Stimulated activated CD8-positive, alpha-beta memory T cell treated with anti-CD3 and anti-CD28 coated beads, Interleukin-7, amount 100 ng/mL, for 24 hours (primary cell): ENCODE measurements around the gene PDE6D.

Source experiments
- DNase-seq: peaks from one replicate; pipeline ENCODE4 v3.0.0-alpha.2; 2020; ENCODE audit warnings: low read depth

The PDE6D gene

DNA sequence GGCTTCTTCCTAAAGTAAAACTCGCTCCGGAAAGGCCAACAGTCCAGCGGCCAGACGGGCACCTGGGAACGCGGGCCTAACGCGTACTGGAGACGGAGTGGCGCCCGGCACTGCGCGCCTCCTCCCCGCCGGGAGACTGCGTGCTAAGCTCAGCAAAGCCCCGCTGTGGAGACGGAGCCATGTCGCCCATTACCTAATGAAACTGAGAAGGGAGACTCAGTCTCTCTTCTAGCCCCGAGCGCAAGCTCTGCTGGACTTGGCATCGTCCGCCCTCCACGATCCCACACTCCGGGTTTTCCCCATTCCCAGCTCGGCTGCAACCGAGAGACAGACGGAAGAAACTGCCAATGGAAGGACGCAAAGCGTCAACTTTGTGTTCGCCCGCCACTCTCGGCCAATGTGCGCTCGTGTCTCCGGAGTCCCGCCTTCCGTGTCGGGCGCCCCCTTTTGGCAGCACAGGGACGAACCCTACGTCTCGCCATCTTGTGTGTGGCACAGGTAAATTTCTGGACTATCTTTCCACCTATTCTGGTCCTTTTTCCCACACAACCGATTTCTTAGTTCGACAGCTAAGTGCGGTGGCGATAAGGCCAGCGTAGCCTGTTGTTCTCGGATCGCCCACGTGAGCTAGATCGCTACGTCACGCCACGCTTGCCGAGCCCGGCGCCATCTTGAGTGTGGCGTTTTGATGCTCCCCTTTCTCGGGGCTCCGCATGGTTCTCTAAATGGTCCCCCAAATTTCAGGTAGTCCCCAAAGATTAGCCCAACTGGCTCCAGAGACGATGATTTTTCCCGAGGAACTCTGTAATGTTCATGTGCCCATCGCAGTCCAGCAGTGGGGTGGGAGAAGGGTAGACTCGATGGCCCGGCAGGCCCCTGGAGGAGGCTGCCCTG lies 74.1 kb downstream of the PDE6D start:
- DNase-seq: peak; percentile 93

GRCh38 chr2:231704017-231704416 lies 77.1 kb downstream of the PDE6D start:
- no peak for DNase-seq

- no peak for DNase-seq
These were observed 79.4 kb downstream of the PDE6D start for GRCh38 chr2:231701456-231702373.

GRCh38 chr2:231699006-231699405 lies 82.1 kb downstream of the PDE6D start:
- DNase-seq: no peak

GRCh38 chr2:231696004-231696367 lies 85.1 kb downstream of the PDE6D start:
- DNase-seq: no peak

- DNase-seq: no peak
These were observed 87.1 kb downstream of the PDE6D start for GRCh38 chr2:231693956-231694355.

DNA sequence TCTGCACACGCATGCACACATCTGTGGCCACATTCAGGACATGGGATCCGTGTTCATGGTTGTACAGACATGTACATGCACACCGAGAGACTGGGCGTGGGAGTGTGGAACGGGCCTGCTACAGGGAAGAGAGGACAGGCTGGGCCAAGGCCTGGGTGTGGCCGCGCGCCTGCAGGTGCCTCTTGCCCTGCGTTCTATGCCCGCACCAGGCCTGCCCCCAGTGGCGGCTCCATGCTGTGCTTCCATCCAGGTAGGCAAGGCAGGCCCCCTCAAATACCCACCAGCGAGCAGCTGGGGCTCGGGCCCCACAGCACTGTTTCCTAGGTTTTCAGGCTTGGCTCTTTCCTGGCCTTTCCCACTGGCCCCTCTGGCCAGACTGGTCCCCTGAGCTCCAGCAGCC lies 88.2 kb downstream of the PDE6D start:
- DNase-seq: no peak

GRCh38 chr2:231691251-231691772 lies 89.8 kb downstream of the PDE6D start:
- no peak for DNase-seq

DNA sequence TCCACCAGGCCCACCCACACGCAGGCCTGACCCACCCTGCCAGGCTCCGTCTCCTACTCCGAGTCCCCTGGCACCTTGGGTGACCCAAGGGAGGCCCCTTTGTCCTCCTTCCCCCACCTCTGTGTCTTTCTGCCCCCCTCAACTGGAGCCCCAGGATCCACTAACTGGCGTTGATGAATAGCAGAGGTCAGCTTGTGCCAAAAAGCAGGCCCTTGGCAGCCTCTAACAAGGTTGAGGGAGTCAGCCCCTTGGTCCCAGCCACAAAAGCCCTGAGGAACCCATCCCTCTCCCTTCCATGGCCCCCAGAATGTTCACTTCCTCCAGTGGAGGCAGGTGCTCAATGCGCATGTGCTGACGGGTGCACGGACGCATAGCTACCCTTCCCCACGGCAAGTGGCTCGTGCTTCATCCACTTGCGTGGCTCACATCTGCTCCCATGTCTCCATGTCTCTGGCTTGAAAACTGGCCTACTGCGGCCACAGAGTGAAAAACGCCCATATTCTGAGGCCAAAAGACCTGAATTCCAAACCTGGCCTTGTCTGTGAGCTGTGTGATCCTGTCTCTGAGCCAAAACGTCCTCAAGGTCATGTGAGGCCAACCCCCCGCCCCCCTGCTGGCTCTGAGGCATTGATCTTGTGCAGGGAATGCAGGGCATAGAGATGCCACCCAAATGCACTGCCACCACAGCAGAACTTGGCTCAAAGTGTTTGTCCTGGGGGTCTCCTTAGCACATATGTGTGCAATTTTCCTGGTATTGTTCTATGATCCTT lies 91.8 kb downstream of the PDE6D start:
- no peak for DNase-seq

GRCh38 chr2:231688719-231689118 lies 92.4 kb downstream of the PDE6D start:
- DNase-seq: no peak

- DNase-seq: no peak
These were observed 93.1 kb downstream of the PDE6D start for GRCh38 chr2:231687961-231688360.

DNA sequence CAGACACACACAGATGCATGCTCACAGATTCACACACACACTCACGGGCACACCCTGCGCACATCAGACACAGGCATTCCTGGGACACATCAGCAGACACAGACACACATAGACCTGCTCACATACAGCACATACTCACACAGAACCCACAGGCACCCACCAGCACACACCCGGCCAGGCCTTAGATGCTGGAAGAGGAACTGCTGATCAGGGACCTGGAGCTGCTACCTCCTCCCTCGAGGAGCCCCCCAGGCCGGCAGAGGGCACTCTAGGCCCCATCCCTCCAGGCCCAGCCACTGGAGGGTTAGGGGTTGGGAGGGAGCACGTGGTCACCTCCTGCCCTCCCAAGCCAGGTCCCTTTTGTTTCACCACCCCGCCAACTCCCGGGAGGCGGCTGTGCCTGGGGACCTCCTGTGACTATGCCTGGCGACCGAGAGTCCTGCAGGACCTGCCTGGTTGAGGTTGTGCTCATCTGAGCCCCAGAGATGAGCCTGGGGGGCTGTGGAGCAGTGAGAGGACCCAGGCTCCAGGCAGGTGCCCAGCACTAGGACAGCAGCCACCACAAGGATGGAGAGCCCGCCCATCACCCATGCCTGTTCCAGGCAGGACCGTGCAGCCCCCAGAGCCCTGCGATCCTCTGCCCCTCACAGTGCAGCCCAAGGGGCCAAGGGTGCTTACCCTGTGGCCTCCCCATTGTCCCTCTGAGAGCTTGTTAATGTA lies 93.8 kb downstream of the PDE6D start:
- DNase-seq: peak; percentile 36

- no peak for DNase-seq
These were observed 94.6 kb downstream of the PDE6D start for GRCh38 chr2:231686192-231687100.

DNA sequence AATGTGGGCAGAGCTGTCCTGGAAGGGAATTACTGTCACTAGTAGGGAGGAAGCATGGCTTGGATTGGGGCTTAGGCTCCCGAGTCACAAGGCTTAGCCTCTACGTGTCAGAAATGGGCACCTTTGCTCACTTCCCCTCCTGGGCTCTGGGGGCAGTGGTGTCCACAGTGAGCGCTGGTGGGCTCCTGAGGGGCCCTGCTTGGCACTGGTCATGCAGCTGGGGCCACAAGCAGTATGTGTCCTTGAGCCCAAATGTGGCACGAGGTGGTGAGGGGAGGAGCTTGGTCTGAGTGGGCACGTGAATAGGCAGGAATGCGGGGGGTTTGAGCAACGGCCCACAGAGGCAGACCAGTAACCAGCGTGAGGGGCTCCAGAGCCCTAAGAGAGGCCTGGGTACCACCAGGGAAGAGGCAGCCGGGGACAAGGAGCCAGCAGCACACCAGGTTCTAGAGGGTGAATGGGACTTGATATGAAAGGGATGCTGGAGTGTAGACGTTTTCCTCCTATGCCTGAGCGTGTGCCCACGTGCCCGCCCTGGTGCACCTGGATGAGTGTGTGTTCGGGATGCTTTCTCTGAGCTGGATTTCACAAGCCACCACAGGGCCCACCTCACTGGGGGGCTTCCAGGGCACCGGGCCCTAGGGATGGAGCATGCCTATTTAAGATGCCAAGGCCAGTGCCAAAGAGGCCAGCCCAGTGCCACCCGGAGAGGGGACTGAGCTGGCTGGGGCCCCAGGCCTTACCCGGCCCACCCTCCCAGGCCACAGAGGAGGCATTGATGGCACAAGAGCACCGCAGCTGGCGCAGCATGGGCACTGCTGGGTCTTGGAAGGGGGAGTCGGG lies 95.5 kb downstream of the PDE6D start:
- no peak for DNase-seq

GRCh38 chr2:231684314-231685223 lies 96.5 kb downstream of the PDE6D start:
- DNase-seq: no peak

GRCh38 chr2:231683292-231684235 lies 97.5 kb downstream of the PDE6D start:
- DNase-seq: no peak
